K562 (cell line): ENCODE data around the gene DYSF.

Experiments
- ADNP ChIP-seq: fragments of 200-800 bp; sonication (Bioruptor generic); IDR thresholded peaks from 2 replicates; pipeline ENCODE4 v1.6.1; 2016; ENCODE audit warnings: missing genetic modification characterization, missing compliant biosample characterization
- ARHGAP35 ChIP-seq: fragments of 450-650 bp; IDR thresholded peaks from 2 replicates; pipeline ENCODE4 v1.6.1; 2018; ENCODE audit not compliant: partially characterized antibody
- KAT8 ChIP-seq: fragments of 450-650 bp; IDR thresholded peaks from 2 replicates; pipeline ENCODE4 v1.6.1; 2016; ENCODE audit warnings: low read depth, mild to moderate bottlenecking
- MXI1 ChIP-seq: IDR thresholded peaks from 2 replicates; pipeline ENCODE4 v1.6.1; 2011; ENCODE audit warnings: low read depth, mild to moderate bottlenecking, improper control_type of control experiment, low read length
- NFE2 ChIP-seq: IDR thresholded peaks from 2 replicates; pipeline ENCODE4 v1.6.1; 2014; ENCODE audit warnings: antibody characterized with exemption, low read depth
- POLR2A ChIP-seq: fragments of 450-650 bp; conservative IDR thresholded peaks from 2 replicates; pipeline ENCODE4 v1.6.1; 2016
- POLR2AphosphoS5 ChIP-seq: IDR thresholded peaks from 2 replicates; pipeline ENCODE4 v1.6.1; 2011; ENCODE audit warnings: mild to moderate bottlenecking, low read depth, low read length, moderate library complexity; ENCODE audit not compliant: control insufficient read depth, insufficient read depth
- SMC3 ChIP-seq: conservative IDR thresholded peaks from 2 replicates; pipeline ENCODE4 v1.6.1; 2011; ENCODE audit warnings: low read depth, low read length, improper control_type of control experiment; ENCODE audit not compliant: insufficient read depth
- ZNF121 ChIP-seq: sonication (generic); formaldehyde crosslinking; conservative IDR thresholded peaks from 2 replicates; pipeline ENCODE4 v1.8.0; 2022; ENCODE audit warnings: missing genetic modification reagents
- TF ChIP-seq, protein P1 (sequence below), 2 experiments: fragments of 450-650 bp; IDR thresholded peaks; 2 replicates each; pipeline ENCODE4 v1.6.1; 2018; ENCODE audit warnings: mild to moderate bottlenecking in 2 of 2, low read depth in 1 of 2; ENCODE audit not compliant: partially characterized antibody in 2 of 2
- TF ChIP-seq, protein P2 (sequence below), 3 experiments: IDR thresholded peaks in 2 of 3; conservative IDR thresholded peaks in 1 of 3; 2 replicates each; pipeline ENCODE4 v1.5.1; 2011 to 2012; ENCODE audit warnings: low read length in 3 of 3, mild to moderate bottlenecking in 3 of 3, control low read depth in 2 of 3, improper control_type of control experiment in 1 of 3, inconsistent platforms in 1 of 3, low read depth in 1 of 3, mixed read lengths in 1 of 3, moderate library complexity in 1 of 3; ENCODE audit not compliant: insufficient read depth in 2 of 3
- TF ChIP-seq, protein P3 (sequence below): sonication (generic); formaldehyde crosslinking; IDR thresholded peaks from 2 replicates; pipeline ENCODE4 v1.8.0; 2022; ENCODE audit warnings: mild to moderate bottlenecking, low read depth, missing genetic modification reagents
- TF ChIP-seq, protein P4 (sequence below): sonication (generic); formaldehyde crosslinking; IDR thresholded peaks from 2 replicates; pipeline ENCODE4 v1.9.0; 2022; ENCODE audit warnings: mild to moderate bottlenecking, missing genetic modification reagents
- TF ChIP-seq, protein P5 (sequence below): sonication (generic); formaldehyde crosslinking; IDR thresholded peaks from 2 replicates; pipeline ENCODE4 v1.8.0; 2022; ENCODE audit warnings: mild to moderate bottlenecking, missing genetic modification reagents

DNA sequence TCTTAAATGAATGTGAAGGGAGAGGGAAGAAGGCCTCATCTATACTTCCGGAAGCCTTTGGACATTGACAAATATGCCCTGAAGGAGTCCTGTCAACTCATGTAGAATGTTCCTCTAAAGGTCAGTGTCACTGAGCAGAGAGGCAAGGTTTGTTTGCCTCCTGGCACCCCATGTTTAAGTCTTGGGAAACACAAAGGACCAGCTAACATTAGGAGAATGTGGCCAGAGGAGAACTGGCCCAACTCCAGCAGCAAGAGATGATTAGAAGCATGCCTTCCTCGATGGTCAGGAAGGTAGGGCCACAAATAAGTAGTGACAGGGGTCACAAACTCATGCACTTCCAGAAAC is 5.7 kb downstream of the DYSF start:
- TF ChIP-seq ADNP (tag) (no peak), SMC3 (no peak), ARHGAP35 (no peak), NFE2 (no peak), KAT8 (no peak), POLR2A (no peak), POLR2AphosphoS5 (no peak), MXI1 (no peak), ZNF121 (CRISPR knock-in tag) (no peak)
- TF ChIP-seq, protein P1, sequence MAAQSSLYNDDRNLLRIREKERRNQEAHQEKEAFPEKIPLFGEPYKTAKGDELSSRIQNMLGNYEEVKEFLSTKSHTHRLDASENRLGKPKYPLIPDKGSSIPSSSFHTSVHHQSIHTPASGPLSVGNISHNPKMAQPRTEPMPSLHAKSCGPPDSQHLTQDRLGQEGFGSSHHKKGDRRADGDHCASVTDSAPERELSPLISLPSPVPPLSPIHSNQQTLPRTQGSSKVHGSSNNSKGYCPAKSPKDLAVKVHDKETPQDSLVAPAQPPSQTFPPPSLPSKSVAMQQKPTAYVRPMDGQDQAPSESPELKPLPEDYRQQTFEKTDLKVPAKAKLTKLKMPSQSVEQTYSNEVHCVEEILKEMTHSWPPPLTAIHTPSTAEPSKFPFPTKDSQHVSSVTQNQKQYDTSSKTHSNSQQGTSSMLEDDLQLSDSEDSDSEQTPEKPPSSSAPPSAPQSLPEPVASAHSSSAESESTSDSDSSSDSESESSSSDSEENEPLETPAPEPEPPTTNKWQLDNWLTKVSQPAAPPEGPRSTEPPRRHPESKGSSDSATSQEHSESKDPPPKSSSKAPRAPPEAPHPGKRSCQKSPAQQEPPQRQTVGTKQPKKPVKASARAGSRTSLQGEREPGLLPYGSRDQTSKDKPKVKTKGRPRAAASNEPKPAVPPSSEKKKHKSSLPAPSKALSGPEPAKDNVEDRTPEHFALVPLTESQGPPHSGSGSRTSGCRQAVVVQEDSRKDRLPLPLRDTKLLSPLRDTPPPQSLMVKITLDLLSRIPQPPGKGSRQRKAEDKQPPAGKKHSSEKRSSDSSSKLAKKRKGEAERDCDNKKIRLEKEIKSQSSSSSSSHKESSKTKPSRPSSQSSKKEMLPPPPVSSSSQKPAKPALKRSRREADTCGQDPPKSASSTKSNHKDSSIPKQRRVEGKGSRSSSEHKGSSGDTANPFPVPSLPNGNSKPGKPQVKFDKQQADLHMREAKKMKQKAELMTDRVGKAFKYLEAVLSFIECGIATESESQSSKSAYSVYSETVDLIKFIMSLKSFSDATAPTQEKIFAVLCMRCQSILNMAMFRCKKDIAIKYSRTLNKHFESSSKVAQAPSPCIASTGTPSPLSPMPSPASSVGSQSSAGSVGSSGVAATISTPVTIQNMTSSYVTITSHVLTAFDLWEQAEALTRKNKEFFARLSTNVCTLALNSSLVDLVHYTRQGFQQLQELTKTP (IDR thresholded peaks at IDR 0.05; ENCODE audit: low read depth in 1 of 2, partially characterized antibody in 2 of 2), result no peak
- TF ChIP-seq, protein P2, sequence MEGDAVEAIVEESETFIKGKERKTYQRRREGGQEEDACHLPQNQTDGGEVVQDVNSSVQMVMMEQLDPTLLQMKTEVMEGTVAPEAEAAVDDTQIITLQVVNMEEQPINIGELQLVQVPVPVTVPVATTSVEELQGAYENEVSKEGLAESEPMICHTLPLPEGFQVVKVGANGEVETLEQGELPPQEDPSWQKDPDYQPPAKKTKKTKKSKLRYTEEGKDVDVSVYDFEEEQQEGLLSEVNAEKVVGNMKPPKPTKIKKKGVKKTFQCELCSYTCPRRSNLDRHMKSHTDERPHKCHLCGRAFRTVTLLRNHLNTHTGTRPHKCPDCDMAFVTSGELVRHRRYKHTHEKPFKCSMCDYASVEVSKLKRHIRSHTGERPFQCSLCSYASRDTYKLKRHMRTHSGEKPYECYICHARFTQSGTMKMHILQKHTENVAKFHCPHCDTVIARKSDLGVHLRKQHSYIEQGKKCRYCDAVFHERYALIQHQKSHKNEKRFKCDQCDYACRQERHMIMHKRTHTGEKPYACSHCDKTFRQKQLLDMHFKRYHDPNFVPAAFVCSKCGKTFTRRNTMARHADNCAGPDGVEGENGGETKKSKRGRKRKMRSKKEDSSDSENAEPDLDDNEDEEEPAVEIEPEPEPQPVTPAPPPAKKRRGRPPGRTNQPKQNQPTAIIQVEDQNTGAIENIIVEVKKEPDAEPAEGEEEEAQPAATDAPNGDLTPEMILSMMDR (IDR thresholded peaks at IDR 0.05 in 2 of 3, conservative IDR thresholded peaks at IDR 0.05 in 1 of 3; ENCODE audit: insufficient read depth in 2 of 3, low read depth in 1 of 3, low read length in 3 of 3), result no peak
- TF ChIP-seq, protein P3, sequence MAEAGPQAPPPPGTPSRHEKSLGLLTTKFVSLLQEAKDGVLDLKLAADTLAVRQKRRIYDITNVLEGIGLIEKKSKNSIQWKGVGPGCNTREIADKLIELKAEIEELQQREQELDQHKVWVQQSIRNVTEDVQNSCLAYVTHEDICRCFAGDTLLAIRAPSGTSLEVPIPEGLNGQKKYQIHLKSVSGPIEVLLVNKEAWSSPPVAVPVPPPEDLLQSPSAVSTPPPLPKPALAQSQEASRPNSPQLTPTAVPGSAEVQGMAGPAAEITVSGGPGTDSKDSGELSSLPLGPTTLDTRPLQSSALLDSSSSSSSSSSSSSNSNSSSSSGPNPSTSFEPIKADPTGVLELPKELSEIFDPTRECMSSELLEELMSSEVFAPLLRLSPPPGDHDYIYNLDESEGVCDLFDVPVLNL (CRISPR knock-in tag), result no peak
- TF ChIP-seq, protein P4, sequence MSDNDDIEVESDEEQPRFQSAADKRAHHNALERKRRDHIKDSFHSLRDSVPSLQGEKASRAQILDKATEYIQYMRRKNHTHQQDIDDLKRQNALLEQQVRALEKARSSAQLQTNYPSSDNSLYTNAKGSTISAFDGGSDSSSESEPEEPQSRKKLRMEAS (CRISPR knock-in tag), result no peak
- TF ChIP-seq, protein P5, sequence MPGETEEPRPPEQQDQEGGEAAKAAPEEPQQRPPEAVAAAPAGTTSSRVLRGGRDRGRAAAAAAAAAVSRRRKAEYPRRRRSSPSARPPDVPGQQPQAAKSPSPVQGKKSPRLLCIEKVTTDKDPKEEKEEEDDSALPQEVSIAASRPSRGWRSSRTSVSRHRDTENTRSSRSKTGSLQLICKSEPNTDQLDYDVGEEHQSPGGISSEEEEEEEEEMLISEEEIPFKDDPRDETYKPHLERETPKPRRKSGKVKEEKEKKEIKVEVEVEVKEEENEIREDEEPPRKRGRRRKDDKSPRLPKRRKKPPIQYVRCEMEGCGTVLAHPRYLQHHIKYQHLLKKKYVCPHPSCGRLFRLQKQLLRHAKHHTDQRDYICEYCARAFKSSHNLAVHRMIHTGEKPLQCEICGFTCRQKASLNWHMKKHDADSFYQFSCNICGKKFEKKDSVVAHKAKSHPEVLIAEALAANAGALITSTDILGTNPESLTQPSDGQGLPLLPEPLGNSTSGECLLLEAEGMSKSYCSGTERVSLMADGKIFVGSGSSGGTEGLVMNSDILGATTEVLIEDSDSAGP, result no peak
